Measurements from ENCODE around the gene NRM.
A peak's percentile ranks its signal among the peaks of the same experiment; 100 is the strongest.

Gene NRM

GRCh38 chr6:30717129-30717844 lies 26.5 kb upstream of the NRM start, which contains the start of gene MDC1:
Gene MDC1, minus strand, starts transcription at chr6:30717281. Its CDS starts 2,106 bp downstream, at chr6:30715175.
- H3K4me1 ChIP-seq = peaks cover 39 to 55% (median 46%) of the 10 kb centered on the region in 10 experiments
- H3K4me2 ChIP-seq = peak within 1 kb of the TSS; percentile 85 to 96 (median 92)
- peaks cover 9 to 10% (median 10%) of the 10 kb centered on the region in 11 experiments for H4K20me1 ChIP-seq
- H3K27ac ChIP-seq = peak within 1 kb of the TSS; percentile 76 to 100 (median 98)
- H3K36me3 ChIP-seq = peaks cover 30 to 42% (median 40%) of the 10 kb centered on the region in 11 experiments
- peak within 1 kb of the TSS; percentile 67 to 98 (median 90) for H3K4me3 ChIP-seq
- no peak for TF ChIP-seq Cebpa-rat (IDR thresholded peaks at IDR 0.05)
- no peaks in the 10 kb centered on the region for H3K27me3 ChIP-seq
- H3K9ac ChIP-seq = peak within 1 kb of the TSS; percentile 83 to 100 (median 98)
- H3K9me3 ChIP-seq (replicated peaks in 1 of 11) = no peaks in the 10 kb centered on the region; a peak in 1 of 22 replicates

- H4K20me1 ChIP-seq = peaks cover 4 to 5% (median 5%) of the 10 kb centered on the region in 11 experiments
- peak overlapping the region; percentile 83 to 94 (median 87) for H3K9ac ChIP-seq
- H3K4me1 ChIP-seq = peaks cover 44 to 60% (median 51%) of the 10 kb centered on the region in 10 experiments
- H3K9me3 ChIP-seq (replicated peaks in 1 of 11) = no peaks in the 10 kb centered on the region; a peak in 1 of 22 replicates
- peak overlapping the region; percentile 76 to 100 (median 96) for H3K27ac ChIP-seq
- peak overlapping the region; percentile 82 to 95 (median 89) for H3K4me2 ChIP-seq
- H3K36me3 ChIP-seq = peaks cover 31 to 42% (median 40%) of the 10 kb centered on the region in 11 experiments
- TF ChIP-seq Cebpa-rat (IDR thresholded peaks at IDR 0.05) = no peak
- H3K27me3 ChIP-seq = no peaks in the 10 kb centered on the region
- H3K4me3 ChIP-seq = peak overlapping the region; percentile 66 to 97 (median 70)
Measured at GRCh38 chr6:30716879-30717128, 26.0 kb upstream of the NRM start.

GRCh38 chr6:30714263-30714662 lies 23.5 kb upstream of the NRM start:
- H3K27me3 ChIP-seq = no peaks in the 10 kb centered on the region

GRCh38 chr6:30712441-30712945 lies 21.7 kb upstream of the NRM start:
- Histone ChIP-seq H3K27ac (peak overlapping the region in 5 of 11 experiments; percentile 1 to 33 (median 28); a peak in 6 of 22 replicates), H3K9me3 (replicated peaks in 1 of 11) (no peaks in the 10 kb centered on the region), H3K4me2 (peak overlapping the region; percentile 22 to 65 (median 52)), H3K4me3 (no peak overlapping the region), H3K36me3 (peaks cover 66 to 81% (median 78%) of the 10 kb centered on the region in 11 experiments), H4K20me1 (no peaks in the 10 kb centered on the region), H3K9ac (peak overlapping the region in 4 of 11 experiments; percentile 32 to 46 (median 38); a peak in 4 of 22 replicates), H3K27me3 (no peaks in the 10 kb centered on the region), H3K4me1 (peaks cover 32 to 46% (median 38%) of the 10 kb centered on the region in 10 experiments)
- TF ChIP-seq Cebpa-rat (IDR thresholded peaks at IDR 0.05) = no peak

More at GRCh38 chr6:30714263-30714662, 23.5 kb upstream of the NRM start:
- no peak overlapping the region for H3K9ac ChIP-seq
- 0 out of 22 replicates have a peak, but pooled peaks of 1 of the 11 experiments have one; percentile 12 for TF ChIP-seq Cebpa-rat (IDR thresholded peaks at IDR 0.05)
- H3K4me3 ChIP-seq = no peak overlapping the region
- H3K4me1 ChIP-seq = peaks cover 48 to 62% (median 52%) of the 10 kb centered on the region in 10 experiments
- H3K4me2 ChIP-seq = peak overlapping the region in 2 of 11 experiments; percentile 19 to 64; a peak in 3 of 22 replicates
- no peak overlapping the region for H3K27ac ChIP-seq
- H3K36me3 ChIP-seq = peaks cover 53 to 63% (median 61%) of the 10 kb centered on the region in 11 experiments
- H3K9me3 ChIP-seq (replicated peaks in 1 of 11) = no peaks in the 10 kb centered on the region
- no peaks in the 10 kb centered on the region for H4K20me1 ChIP-seq

GRCh38 chr6:30711758-30712380 lies 21.1 kb upstream of the NRM start:
- H3K4me1 ChIP-seq = peaks cover 32 to 46% (median 38%) of the 10 kb centered on the region in 10 experiments

GRCh38 chr6:30709101-30709868 lies 18.5 kb upstream of the NRM start:
- H3K36me3 ChIP-seq = peaks cover 84 to 100% (median 97%) of the 10 kb centered on the region in 11 experiments
- no peak overlapping the region for H3K4me2 ChIP-seq
- H3K9me3 ChIP-seq (replicated peaks in 1 of 11) = no peaks in the 10 kb centered on the region
- no peak overlapping the region for H3K27ac ChIP-seq
- H3K4me1 ChIP-seq = peaks cover 18 to 29% (median 25%) of the 10 kb centered on the region in 10 experiments
- no peak overlapping the region for H3K9ac ChIP-seq
- H3K4me3 ChIP-seq = no peak overlapping the region
- TF ChIP-seq Cebpa-rat (IDR thresholded peaks at IDR 0.05) = no peak
- no peaks in the 10 kb centered on the region for H3K27me3 ChIP-seq
- no peaks in the 10 kb centered on the region for H4K20me1 ChIP-seq

More at GRCh38 chr6:30711758-30712380, 21.1 kb upstream of the NRM start:
- Histone ChIP-seq H4K20me1 (no peaks in the 10 kb centered on the region), H3K9ac (peak overlapping the region in 4 of 11 experiments; percentile 37 to 46 (median 40); a peak in 7 of 22 replicates), H3K4me2 (peak overlapping the region; percentile 22 to 65 (median 52)), H3K4me3 (no peak overlapping the region), H3K27me3 (no peaks in the 10 kb centered on the region), H3K36me3 (peaks cover 72 to 87% (median 85%) of the 10 kb centered on the region in 11 experiments), H3K27ac (peak overlapping the region in 5 of 11 experiments; percentile 18 to 33 (median 28); a peak in 8 of 22 replicates), H3K9me3 (replicated peaks in 1 of 11) (no peaks in the 10 kb centered on the region)
- no peak for TF ChIP-seq Cebpa-rat (IDR thresholded peaks at IDR 0.05)

- no peak overlapping the region for H3K4me3 ChIP-seq
- H3K27me3 ChIP-seq = no peaks in the 10 kb centered on the region
- H3K36me3 ChIP-seq = peaks cover 83 to 100% (median 97%) of the 10 kb centered on the region in 11 experiments
- peak overlapping the region in 2 of 11 experiments; percentile 5 to 23; a peak in 2 of 22 replicates for H3K9ac ChIP-seq
- no peak for TF ChIP-seq Cebpa-rat (IDR thresholded peaks at IDR 0.05)
- H3K4me1 ChIP-seq = peaks cover 10 to 23% (median 16%) of the 10 kb centered on the region in 10 experiments
- 0 out of 22 replicates have a peak overlapping the region, but pooled peaks of 1 of the 11 experiments have one; percentile 2 for H3K27ac ChIP-seq
- no peaks in the 10 kb centered on the region for H3K9me3 ChIP-seq (replicated peaks in 1 of 11)
- H4K20me1 ChIP-seq = no peaks in the 10 kb centered on the region; a peak in 1 of 22 replicates
- no peak overlapping the region for H3K4me2 ChIP-seq
Measured at GRCh38 chr6:30707281-30707850, 16.6 kb upstream of the NRM start.

- H3K4me1 ChIP-seq = peaks cover 0 to 20% (median 5%) of the 10 kb centered on the region in 10 experiments; a peak in 8 of 20 replicates
- H3K9me3 ChIP-seq (replicated peaks in 1 of 11) = no peaks in the 10 kb centered on the region
- no peak for TF ChIP-seq Cebpa-rat (IDR thresholded peaks at IDR 0.05)
- peak overlapping the region in 2 of 11 experiments; percentile 5 to 36; a peak in 2 of 22 replicates for H3K9ac ChIP-seq
- H3K4me3 ChIP-seq = no peak overlapping the region
- no peaks in the 10 kb centered on the region; a peak in 1 of 22 replicates for H4K20me1 ChIP-seq
- H3K4me2 ChIP-seq = no peak overlapping the region
- no peaks in the 10 kb centered on the region for H3K27me3 ChIP-seq
- no peak overlapping the region for H3K27ac ChIP-seq
- peaks cover 72 to 100% (median 95%) of the 10 kb centered on the region in 11 experiments for H3K36me3 ChIP-seq
Measured at GRCh38 chr6:30705620-30706019, 14.8 kb upstream of the NRM start.
